ENCODE measurements around the gene PDHA1.
A peak's percentile ranks its signal among the peaks of the same experiment; 100 is the strongest.

The PDHA1 gene

DNA sequence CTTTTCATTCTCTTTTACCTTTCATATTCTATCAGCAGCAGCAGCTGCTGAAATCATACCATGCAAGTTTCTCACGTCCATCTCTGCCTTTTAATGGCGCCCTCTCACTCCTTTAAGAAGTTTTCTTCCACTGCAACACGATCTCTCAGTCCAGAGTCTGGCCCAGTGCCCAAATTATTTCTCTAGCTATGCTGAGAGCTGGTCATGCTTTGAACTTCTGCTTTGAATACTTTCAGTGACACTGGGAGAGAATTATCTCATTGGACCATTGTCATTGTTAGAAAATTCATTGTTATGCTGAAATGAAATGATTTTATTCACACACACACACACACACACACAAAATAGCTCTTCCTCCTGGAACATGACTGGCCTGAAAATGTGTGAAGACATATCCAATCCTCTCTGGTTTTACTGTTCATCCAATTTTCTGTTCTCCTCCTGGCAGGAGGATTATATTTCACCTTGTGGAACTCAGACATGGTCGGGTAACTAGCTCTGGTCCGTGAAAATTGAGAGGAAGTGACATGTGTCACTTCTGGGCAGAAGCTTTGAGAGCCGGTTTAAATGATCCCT is 1.3 kb upstream of the PDHA1 start:
- TF ChIP-seq, protein P1, sequence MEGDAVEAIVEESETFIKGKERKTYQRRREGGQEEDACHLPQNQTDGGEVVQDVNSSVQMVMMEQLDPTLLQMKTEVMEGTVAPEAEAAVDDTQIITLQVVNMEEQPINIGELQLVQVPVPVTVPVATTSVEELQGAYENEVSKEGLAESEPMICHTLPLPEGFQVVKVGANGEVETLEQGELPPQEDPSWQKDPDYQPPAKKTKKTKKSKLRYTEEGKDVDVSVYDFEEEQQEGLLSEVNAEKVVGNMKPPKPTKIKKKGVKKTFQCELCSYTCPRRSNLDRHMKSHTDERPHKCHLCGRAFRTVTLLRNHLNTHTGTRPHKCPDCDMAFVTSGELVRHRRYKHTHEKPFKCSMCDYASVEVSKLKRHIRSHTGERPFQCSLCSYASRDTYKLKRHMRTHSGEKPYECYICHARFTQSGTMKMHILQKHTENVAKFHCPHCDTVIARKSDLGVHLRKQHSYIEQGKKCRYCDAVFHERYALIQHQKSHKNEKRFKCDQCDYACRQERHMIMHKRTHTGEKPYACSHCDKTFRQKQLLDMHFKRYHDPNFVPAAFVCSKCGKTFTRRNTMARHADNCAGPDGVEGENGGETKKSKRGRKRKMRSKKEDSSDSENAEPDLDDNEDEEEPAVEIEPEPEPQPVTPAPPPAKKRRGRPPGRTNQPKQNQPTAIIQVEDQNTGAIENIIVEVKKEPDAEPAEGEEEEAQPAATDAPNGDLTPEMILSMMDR (IDR thresholded peaks at IDR 0.05; ENCODE audit: control insufficient read depth, insufficient read depth, low read depth, low read length, missing control alignments), result no peak
- no peak overlapping the region for H3K4me3 ChIP-seq (ENCODE audit: control insufficient read depth, low read depth, low read length)
- no peak for DNase-seq (ENCODE audit: low read depth)

DNA sequence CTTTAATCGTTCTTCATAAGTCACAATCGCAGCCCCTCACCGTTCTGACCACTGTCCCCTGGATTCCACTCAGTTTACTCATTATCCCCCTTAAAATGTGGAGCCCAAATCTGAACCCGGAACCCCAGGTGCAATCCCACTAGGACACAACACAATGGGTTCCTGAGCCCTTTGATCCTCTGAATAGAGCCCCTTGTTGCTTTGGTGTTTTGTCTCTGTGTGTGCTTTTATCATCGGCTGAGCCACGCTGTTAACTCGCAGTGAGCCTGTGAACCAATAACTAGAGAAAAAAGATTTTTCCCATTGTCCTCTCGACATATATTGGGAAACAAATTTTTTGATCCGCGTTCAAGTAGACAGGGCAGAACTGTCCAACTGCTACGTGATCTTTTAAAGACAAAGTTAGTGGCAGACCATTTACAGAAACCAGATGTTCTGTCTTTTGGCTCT is 617 bp upstream of the PDHA1 start:
- DNase-seq (ENCODE audit: low read depth), result no peak
- H3K4me3 ChIP-seq (ENCODE audit: control insufficient read depth, low read depth, low read length), result peak overlapping the region; percentile 83
- TF ChIP-seq, protein P1 (IDR thresholded peaks at IDR 0.05; ENCODE audit: control insufficient read depth, insufficient read depth, low read depth, low read length, missing control alignments), result no peak

DNA sequence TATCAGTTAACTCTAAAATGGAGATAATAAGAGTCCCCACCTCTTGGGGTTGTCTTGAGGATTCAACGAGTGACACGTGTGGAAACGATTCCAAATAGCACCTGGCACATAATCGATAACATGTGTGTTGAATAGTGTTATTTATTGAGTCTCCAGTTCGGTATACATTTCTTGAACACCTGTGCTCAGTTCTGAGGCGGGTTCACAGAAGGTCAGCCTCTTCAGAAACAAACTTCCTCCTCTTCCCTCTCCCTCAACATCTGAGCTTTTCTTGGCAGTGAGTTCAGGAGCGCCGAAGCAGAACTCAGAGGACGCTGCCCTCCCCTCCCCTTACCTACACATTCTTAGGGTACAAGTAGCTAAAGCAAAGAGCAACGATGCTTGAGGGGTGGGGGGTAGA is 934 bp downstream of the PDHA1 start:
- TF ChIP-seq, protein P1 (IDR thresholded peaks at IDR 0.05; ENCODE audit: control insufficient read depth, insufficient read depth, low read depth, low read length, missing control alignments), result no peak
- H3K4me3 ChIP-seq (ENCODE audit: control insufficient read depth, low read depth, low read length), result peak overlapping the region; percentile 83
- no peak for DNase-seq (ENCODE audit: low read depth)

DNA sequence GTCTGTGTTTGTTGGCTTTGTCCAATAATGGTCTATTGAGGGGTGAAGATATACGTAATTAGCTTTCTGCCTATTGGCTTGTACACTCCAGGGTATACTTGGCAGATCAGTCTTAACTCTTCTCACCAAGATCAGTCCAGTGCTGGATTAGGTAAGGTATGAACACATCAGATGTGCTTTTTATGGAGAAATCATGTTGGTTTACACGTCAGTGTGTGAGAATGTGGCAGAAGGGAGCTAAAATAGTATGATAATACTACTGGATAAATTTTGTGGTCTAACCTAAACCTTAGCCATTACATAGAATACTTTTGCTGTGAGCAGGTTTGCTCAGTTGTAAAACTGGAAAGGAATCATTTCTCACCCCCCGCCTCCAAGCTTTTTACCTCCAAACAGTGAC is 4.2 kb downstream of the PDHA1 start:
- no peak overlapping the region for H3K4me3 ChIP-seq (ENCODE audit: control insufficient read depth, low read depth, low read length)
- no peak for DNase-seq (ENCODE audit: low read depth)
- TF ChIP-seq, protein P1 (IDR thresholded peaks at IDR 0.05; ENCODE audit: control insufficient read depth, insufficient read depth, low read depth, low read length, missing control alignments), result no peak

DNA sequence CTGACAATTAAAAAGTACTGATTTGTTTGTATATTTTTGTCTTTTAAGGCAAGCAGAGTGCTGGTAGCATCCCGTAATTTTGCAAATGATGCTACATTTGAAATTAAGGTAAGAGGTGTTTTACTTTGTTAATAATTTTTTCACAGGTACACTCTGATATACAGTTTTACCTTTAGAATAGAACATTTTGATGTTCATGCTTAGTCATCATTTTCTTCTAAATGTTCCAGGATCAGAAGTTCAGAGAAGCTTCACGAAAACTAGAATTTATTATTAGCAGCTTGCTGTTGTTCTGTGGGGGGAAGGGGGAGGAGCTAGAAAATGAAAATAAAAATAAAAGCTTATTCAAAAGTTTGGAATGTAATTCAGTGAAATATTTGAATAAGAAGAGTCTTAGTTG is 5.5 kb downstream of the PDHA1 start:
- TF ChIP-seq, protein P1 (IDR thresholded peaks at IDR 0.05; ENCODE audit: control insufficient read depth, insufficient read depth, low read depth, low read length, missing control alignments), result no peak
- no peak overlapping the region for H3K4me3 ChIP-seq (ENCODE audit: control insufficient read depth, low read depth, low read length)
- DNase-seq (ENCODE audit: low read depth), result no peak

DNA sequence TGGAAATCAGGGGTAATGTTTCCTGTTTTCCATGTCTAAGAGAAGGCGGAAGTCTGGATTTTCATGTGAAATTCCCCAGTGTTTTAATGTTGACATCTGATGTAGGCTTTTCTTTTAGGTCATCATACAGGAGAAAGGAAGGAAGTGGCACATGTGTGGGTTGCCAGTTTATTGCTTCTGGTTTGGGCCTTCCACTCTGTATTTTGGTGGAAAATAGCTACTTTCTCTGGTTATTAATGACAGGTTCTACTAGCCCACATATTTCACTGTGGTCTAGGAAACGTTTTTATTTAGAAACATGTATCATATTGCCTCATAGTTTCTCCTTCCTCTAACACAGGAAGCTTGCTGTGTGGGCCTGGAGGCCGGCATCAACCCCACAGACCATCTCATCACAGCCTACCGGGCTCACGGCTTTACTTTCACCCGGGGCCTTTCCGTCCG is 7.2 kb downstream of the PDHA1 start:
- H3K4me3 ChIP-seq (ENCODE audit: control insufficient read depth, low read depth, low read length), result no peak overlapping the region
- DNase-seq (ENCODE audit: low read depth), result no peak
- TF ChIP-seq, protein P1 (IDR thresholded peaks at IDR 0.05; ENCODE audit: control insufficient read depth, insufficient read depth, low read depth, low read length, missing control alignments), result no peak
